ENCODE data around the gene CFAP299. TPM values are rescaled to one million over a fixed set of nuclear protein-coding genes. Genes with fewer than 3 reads are reported as not detected.

Gene CFAP299
- total RNA-seq, 1 donor from 2014 or later = 5.1 TPM

DNA sequence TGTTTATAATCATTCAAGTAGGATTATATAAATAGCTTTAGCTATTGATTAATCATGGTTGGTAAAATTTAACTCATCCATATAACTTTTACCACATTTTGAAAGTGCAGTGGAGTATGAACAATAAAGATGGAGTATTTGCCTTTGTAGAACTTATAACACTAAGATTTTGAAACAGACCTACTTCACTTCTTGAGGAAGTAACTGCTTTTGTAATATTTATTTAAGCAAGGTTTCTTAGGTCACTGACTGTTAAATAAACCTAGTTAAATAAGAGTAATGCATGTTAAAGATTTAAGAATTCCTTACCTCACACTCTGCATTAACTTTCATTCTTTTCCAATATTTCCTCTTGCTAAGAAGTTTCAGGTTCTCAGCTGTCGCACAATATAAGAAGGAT is 242.5 kb downstream of the CFAP299 start:
- Histone ChIP-seq H3K27me3 (ENCODE audit: low read depth) (no peaks in the 10 kb centered on the region), H3K4me3 (no peak overlapping the region), H3K9me3 (no peaks in the 10 kb centered on the region), H3K36me3 (no peaks in the 10 kb centered on the region), H3K4me1 (no peaks in the 10 kb centered on the region), H3K27ac (no peak overlapping the region)
- DNase-seq (no peak), ATAC-seq (peak in 1 of 2 donors; percentile 87)
- TF ChIP-seq, protein P1, sequence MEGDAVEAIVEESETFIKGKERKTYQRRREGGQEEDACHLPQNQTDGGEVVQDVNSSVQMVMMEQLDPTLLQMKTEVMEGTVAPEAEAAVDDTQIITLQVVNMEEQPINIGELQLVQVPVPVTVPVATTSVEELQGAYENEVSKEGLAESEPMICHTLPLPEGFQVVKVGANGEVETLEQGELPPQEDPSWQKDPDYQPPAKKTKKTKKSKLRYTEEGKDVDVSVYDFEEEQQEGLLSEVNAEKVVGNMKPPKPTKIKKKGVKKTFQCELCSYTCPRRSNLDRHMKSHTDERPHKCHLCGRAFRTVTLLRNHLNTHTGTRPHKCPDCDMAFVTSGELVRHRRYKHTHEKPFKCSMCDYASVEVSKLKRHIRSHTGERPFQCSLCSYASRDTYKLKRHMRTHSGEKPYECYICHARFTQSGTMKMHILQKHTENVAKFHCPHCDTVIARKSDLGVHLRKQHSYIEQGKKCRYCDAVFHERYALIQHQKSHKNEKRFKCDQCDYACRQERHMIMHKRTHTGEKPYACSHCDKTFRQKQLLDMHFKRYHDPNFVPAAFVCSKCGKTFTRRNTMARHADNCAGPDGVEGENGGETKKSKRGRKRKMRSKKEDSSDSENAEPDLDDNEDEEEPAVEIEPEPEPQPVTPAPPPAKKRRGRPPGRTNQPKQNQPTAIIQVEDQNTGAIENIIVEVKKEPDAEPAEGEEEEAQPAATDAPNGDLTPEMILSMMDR (IDR thresholded peaks at IDR 0.05) = no peak
- intact Hi-C loops (cut with DNase I) = no loop called here

DNA sequence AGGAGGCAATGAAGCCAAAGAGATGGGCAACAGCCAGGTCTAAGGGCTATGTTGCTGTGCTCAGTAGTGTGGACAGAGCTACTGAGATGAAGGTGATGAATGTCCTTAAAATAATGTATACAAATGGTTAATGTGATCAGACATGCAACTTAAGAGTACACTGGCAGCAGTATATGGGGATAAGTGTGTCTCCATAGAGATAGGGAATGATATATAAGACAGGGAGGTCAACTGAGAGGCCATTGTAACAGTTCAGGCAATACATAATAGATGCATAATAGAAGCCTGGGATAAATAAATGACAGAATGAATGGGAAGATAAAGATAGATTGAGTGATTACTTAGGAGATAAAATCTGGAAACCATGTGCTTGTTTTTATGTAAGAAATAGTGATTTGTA is 250.0 kb downstream of the CFAP299 start:
- intact Hi-C loops (cut with DNase I) = no loop called here
- Histone ChIP-seq H3K9me3 (no peaks in the 10 kb centered on the region), H3K36me3 (no peaks in the 10 kb centered on the region), H3K4me3 (no peak overlapping the region), H3K4me1 (no peaks in the 10 kb centered on the region), H3K27me3 (ENCODE audit: low read depth) (no peaks in the 10 kb centered on the region), H3K27ac (no peak overlapping the region)
- ATAC-seq (no peak), DNase-seq (no peak)
- TF ChIP-seq, protein P1 (IDR thresholded peaks at IDR 0.05) = no peak

DNA sequence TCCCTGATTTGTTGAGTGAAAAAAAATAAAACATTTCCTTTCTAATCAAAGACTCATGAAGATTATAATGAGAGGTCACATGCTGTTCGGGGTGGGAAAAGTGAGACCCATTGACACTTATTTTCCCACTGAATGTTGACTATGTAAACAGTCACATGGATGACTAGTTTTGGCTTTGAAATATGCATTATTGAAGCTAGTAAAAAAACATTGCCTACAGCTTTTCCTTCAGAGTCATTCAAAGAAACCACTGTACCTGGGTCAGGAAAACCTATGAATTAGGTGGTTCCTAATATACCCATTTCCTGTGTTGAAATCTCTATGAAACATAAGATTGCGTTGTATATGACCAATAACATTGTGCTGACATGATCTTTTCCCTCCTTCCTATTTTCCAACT is 251.2 kb downstream of the CFAP299 start:
- Histone ChIP-seq H3K4me1 (no peaks in the 10 kb centered on the region), H3K36me3 (no peaks in the 10 kb centered on the region), H3K27ac (no peak overlapping the region), H3K4me3 (no peak overlapping the region), H3K9me3 (no peaks in the 10 kb centered on the region), H3K27me3 (ENCODE audit: low read depth) (no peaks in the 10 kb centered on the region)
- TF ChIP-seq, protein P1 (IDR thresholded peaks at IDR 0.05) = no peak
- ATAC-seq (no peak), DNase-seq (no peak)
- intact Hi-C loops (cut with DNase I) = no loop called here

DNA sequence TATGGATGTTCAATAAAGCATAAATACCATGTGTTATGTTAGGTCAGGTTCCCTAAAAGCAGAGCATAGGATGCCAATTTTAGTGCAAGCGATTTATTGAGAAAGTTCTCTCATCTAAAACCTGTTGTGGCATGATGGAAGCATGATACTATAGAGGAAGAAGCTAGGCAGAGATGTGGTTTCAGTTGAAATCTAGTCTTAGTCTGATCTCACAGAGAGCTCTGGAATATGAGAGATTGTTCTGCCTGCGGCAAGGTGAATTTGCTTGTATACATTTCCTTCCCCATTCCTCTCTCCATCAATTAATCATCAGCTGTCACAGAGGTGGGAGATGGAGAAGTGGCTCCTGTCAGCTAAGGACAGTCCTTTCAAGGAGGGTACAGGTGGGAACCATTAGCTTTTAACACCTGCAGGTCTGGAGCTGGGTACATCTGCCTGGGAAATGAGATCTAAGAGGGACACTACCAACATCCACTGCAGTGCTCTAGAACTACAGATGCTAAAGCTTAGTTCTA is 252.4 kb downstream of the CFAP299 start:
- no peak for DNase-seq

DNA sequence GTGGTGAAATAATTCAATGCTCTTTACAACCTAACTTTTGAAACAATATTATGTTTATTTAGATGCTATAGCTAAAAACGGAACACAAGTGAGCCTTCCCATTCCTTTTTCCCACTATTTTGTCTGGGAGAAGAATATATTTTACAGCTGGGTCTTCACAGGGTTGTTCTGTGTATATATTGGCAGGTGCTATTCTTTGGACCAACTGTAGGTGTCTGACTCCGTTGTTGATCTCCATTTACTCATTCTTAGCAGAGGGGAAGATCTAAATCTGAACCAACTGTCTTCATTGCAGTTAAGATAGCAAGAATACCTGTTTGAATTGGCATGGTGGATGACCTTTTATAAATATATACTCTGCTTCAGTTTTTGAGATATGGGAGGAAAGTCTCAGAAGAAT is 257.4 kb downstream of the CFAP299 start:
- TF ChIP-seq, protein P1 (IDR thresholded peaks at IDR 0.05) = no peak

More for the DNA sequence above, 252.4 kb downstream of the CFAP299 start:
- Histone ChIP-seq H3K27ac (no peak overlapping the region), H3K27me3 (ENCODE audit: low read depth) (no peaks in the 10 kb centered on the region), H3K36me3 (no peaks in the 10 kb centered on the region), H3K4me1 (no peaks in the 10 kb centered on the region), H3K9me3 (no peaks in the 10 kb centered on the region), H3K4me3 (no peak overlapping the region)
- TF ChIP-seq, protein P1 (IDR thresholded peaks at IDR 0.05) = no peak
- intact Hi-C loops (cut with DNase I) = no loop called here
- no peak for ATAC-seq

More for the DNA sequence above, 257.4 kb downstream of the CFAP299 start:
- H3K27me3 ChIP-seq (ENCODE audit: low read depth) = no peaks in the 10 kb centered on the region
- H3K27ac ChIP-seq = no peak overlapping the region
- H3K4me3 ChIP-seq = no peak overlapping the region
- DNase-seq (no peak), ATAC-seq (no peak)
- intact Hi-C loops (cut with DNase I) = no loop called here
- no peaks in the 10 kb centered on the region for H3K36me3 ChIP-seq
- no peaks in the 10 kb centered on the region for H3K4me1 ChIP-seq
- no peaks in the 10 kb centered on the region for H3K9me3 ChIP-seq
